GM12878 (cell line): ENCODE data around the gene WFIKKN1. TPM values are rescaled to one million over a fixed set of nuclear protein-coding genes. Genes with fewer than 3 reads are reported as not detected.

ENCODE experiments used
- ATAC-seq: fragments of 200-7000 bp; cut with Tn5 transposase; 3 replicates; pipeline ENCODE4 v1.9.1; 2020; ENCODE audit warnings: mild to moderate bottlenecking, moderate library complexity
- BruUV-seq: library from RNA; stranded (reverse); fragments of 400-500 nt; replicated peaks from 2 replicates; lab custom pipeline; 2021; lab: Mats Ljungman, UMichigan
- CTCF ChIA-PET: fragments of 300-600 bp; sonication (Branson Sonifier 250); formaldehyde crosslinking; extraction: SDS; loops from one replicate; lab custom pipeline; 2021; ENCODE audit warnings: inconsistent platforms; lab: Yijun Ruan, JAX
- POLR2A ChIA-PET: fragments of 350-600 bp; formaldehyde crosslinking; extraction: SDS; loops from one replicate; lab custom pipeline; 2021; ENCODE audit warnings: inconsistent platforms; lab: Charles Lee
- RAD21 ChIA-PET: fragments of 300-600 bp; sonication (Branson Sonifier 250); formaldehyde crosslinking; loops from one replicate; lab custom pipeline; 2023; ENCODE audit warnings: antibody characterized with exemption; ENCODE audit not compliant: unreplicated experiment; lab: Charles Lee
- SMC1A ChIA-PET: fragments of 300-600 bp; sonication (Branson Sonifier 250); formaldehyde crosslinking; loops from one replicate; lab custom pipeline; 2023; ENCODE audit not compliant: unreplicated experiment, uncharacterized antibody; lab: Charles Lee
- DNase-seq: peaks from one replicate; pipeline ENCODE4 v3.0.0-alpha.2; 2011; ENCODE audit warnings: low read depth, low spot score
- FAIRE-seq: peaks from 3 replicates; lab custom pipeline; 2011; peaks lifted over from hg19 to GRCh38; lab: Jason Lieb, UNC
- H2AFZ ChIP-seq: 2 replicates; pipeline ENCODE4 v1.6.0; 2011; ENCODE audit warnings: low read depth, low read length, control low read depth; ENCODE audit not compliant: control insufficient read depth
- H3K27ac ChIP-seq: 2 replicates; pipeline ENCODE4 v1.5.1; 2011; ENCODE audit warnings: control low read depth; ENCODE audit not compliant: control insufficient read depth, insufficient read depth
- H3K27me3 ChIP-seq, 2 experiments: replicated peaks in 1 of 2; 2 replicates each; pipeline versions ENCODE4 v1.6.0 to v1.6.1; 2011; ENCODE audit warnings: low read length in 1 of 2; ENCODE audit not compliant: control insufficient read depth in 2 of 2, insufficient read depth in 2 of 2
- H3K36me3 ChIP-seq, 2 experiments: 2 replicates each; pipeline ENCODE4 v1.5.1; 2011; ENCODE audit warnings: low read length in 1 of 2; ENCODE audit not compliant: control insufficient read depth in 2 of 2, insufficient read depth in 2 of 2
- H3K4me1 ChIP-seq: 2 replicates; pipeline ENCODE4 v1.6.1; 2011; ENCODE audit warnings: mild to moderate bottlenecking, low read length, moderate library complexity, mixed read lengths; ENCODE audit not compliant: control insufficient read depth, insufficient read depth
- H3K4me2 ChIP-seq: 2 replicates; pipeline ENCODE4 v1.6.0; 2011; ENCODE audit warnings: control low read depth; ENCODE audit not compliant: control insufficient read depth, insufficient read depth
- H3K4me3 ChIP-seq: fragments of 200-600 bp; sonication (generic); 2 replicates; pipeline ENCODE4 v1.5.1; 2016
- H3K79me2 ChIP-seq: 2 replicates; pipeline ENCODE4 v1.6.0; 2011; ENCODE audit warnings: low read length; ENCODE audit not compliant: control insufficient read depth, insufficient read depth
- H3K9ac ChIP-seq: 2 replicates; pipeline ENCODE4 v1.8.0; 2011; ENCODE audit warnings: low read length, control low read depth, mixed read lengths; ENCODE audit not compliant: control insufficient read depth, insufficient read depth
- H3K9me3 ChIP-seq: replicated peaks from 3 replicates; pipeline ENCODE4 v1.5.1; 2011; ENCODE audit warnings: mild to moderate bottlenecking, low read length; ENCODE audit not compliant: control insufficient read depth, insufficient read depth
- H4K20me1 ChIP-seq: 2 replicates; pipeline ENCODE4 v1.6.0; 2011; ENCODE audit not compliant: control insufficient read depth, insufficient read depth
- ASH2L ChIP-seq: fragments of 300-600, 200-600 bp; sonication (generic); IDR thresholded peaks from 2 replicates; pipeline ENCODE4 v1.6.1; 2017; ENCODE audit warnings: low read depth, mild to moderate bottlenecking, borderline replicate concordance
- BCL3 ChIP-seq: IDR thresholded peaks from 2 replicates; pipeline ENCODE4 v1.6.1; 2011; ENCODE audit warnings: borderline replicate concordance, low read depth, mild to moderate bottlenecking, moderate library complexity, low read length; ENCODE audit not compliant: insufficient read depth, poor library complexity, severe bottlenecking
- CHD2 ChIP-seq: IDR thresholded peaks from 2 replicates; pipeline ENCODE4 v1.6.1; 2011; ENCODE audit warnings: low read depth, low read length, improper control_type of control experiment, borderline replicate concordance
- CREB1 ChIP-seq: IDR thresholded peaks from 2 replicates; pipeline ENCODE4 v1.6.1; 2012; ENCODE audit warnings: low read depth, mild to moderate bottlenecking, inconsistent platforms
- CREM ChIP-seq: IDR thresholded peaks from 2 replicates; pipeline ENCODE4 v1.6.1; 2014; ENCODE audit warnings: antibody characterized with exemption, low read depth
- DPF2 ChIP-seq: fragments of 450-650 bp; IDR thresholded peaks from 2 replicates; pipeline ENCODE4 v1.6.1; 2017; ENCODE audit warnings: mild to moderate bottlenecking
- EZH2 ChIP-seq: IDR thresholded peaks from 2 replicates; pipeline ENCODE4 v1.6.1; 2012; ENCODE audit warnings: low read depth, mild to moderate bottlenecking, control low read depth, inconsistent platforms, low read length, borderline replicate concordance; ENCODE audit not compliant: control insufficient read depth
- FOS ChIP-seq: IDR thresholded peaks from 3 replicates; pipeline ENCODE4 v1.6.1; 2011; ENCODE audit warnings: borderline replicate concordance; ENCODE audit not compliant: insufficient read length; ENCODE audit errors: extremely low read depth
- GATAD2B ChIP-seq: fragments of 450-650 bp; conservative IDR thresholded peaks from 2 replicates; pipeline ENCODE4 v1.6.1; 2017; ENCODE audit warnings: low read depth, mild to moderate bottlenecking, moderate library complexity
- HDAC6 ChIP-seq: fragments of 200-600 bp; sonication (generic); IDR thresholded peaks from one replicate; pipeline ENCODE4 v1.8.0; 2017; ENCODE audit warnings: antibody characterized with exemption; ENCODE audit not compliant: unreplicated experiment
- LARP7 ChIP-seq: fragments of 450-650 bp; IDR thresholded peaks from 2 replicates; pipeline ENCODE4 v1.6.1; 2017; ENCODE audit warnings: mild to moderate bottlenecking
- MYB ChIP-seq: fragments of 150-350 bp; IDR thresholded peaks from 2 replicates; pipeline ENCODE4 v1.6.1; 2014; ENCODE audit warnings: mild to moderate bottlenecking, low read depth, low read length, borderline replicate concordance
- PML ChIP-seq: IDR thresholded peaks from 2 replicates; pipeline ENCODE4 v1.6.1; 2012; ENCODE audit warnings: low read length, inconsistent platforms
- SIN3A ChIP-seq: IDR thresholded peaks from 2 replicates; pipeline ENCODE4 v1.6.1; 2012; ENCODE audit warnings: low read depth, low read length, improper control_type of control experiment
- SIX5 ChIP-seq: IDR thresholded peaks from 2 replicates; pipeline ENCODE4 v1.6.1; 2011; ENCODE audit warnings: mild to moderate bottlenecking, low read depth, low read length, moderate library complexity; ENCODE audit not compliant: severe bottlenecking
- SMARCA5 ChIP-seq: fragments of 450-650 bp; IDR thresholded peaks from 2 replicates; pipeline ENCODE4 v1.6.1; 2017; ENCODE audit warnings: mild to moderate bottlenecking
- SRF ChIP-seq, 2 experiments: IDR thresholded peaks; 2 replicates each; pipeline ENCODE4 v1.6.1; 2011; ENCODE audit warnings: low read depth in 2 of 2, low read length in 2 of 2, mild to moderate bottlenecking in 1 of 2, moderate library complexity in 1 of 2
- STAT1 ChIP-seq: fragments of 450-650 bp; conservative IDR thresholded peaks from 2 replicates; pipeline ENCODE4 v1.6.1; 2014; ENCODE audit warnings: antibody characterized with exemption, mild to moderate bottlenecking
- SUZ12 ChIP-seq: fragments of 200-600 bp; sonication (generic); IDR thresholded peaks from one replicate; pipeline ENCODE4 v1.6.1; 2018; ENCODE audit warnings: antibody characterized with exemption, mild to moderate bottlenecking; ENCODE audit not compliant: unreplicated experiment
- TARDBP ChIP-seq: IDR thresholded peaks from 2 replicates; pipeline ENCODE4 v1.6.1; 2016; ENCODE audit warnings: borderline replicate concordance
- USF2 ChIP-seq: IDR thresholded peaks from 2 replicates; pipeline ENCODE4 v1.6.1; 2011; ENCODE audit warnings: low read depth, low read length, improper control_type of control experiment, borderline replicate concordance
- WGBS: methylation state at CpG from one replicate; pipeline ENCODE4 v1.1.6; 2016; ENCODE audit warnings: low lambda C conversion rate; ENCODE audit not compliant: insufficient replicate concordance, insufficient coverage; ENCODE audit errors: missing lambda C conversion rate; 5-methylcytosine and 5-hydroxymethylcytosine counted together
- in situ Hi-C: fragments of 300-500 bp; cut with MboI; formaldehyde crosslinking; loops from 9 replicates; pipeline ENCODE4 v1.14.3; 2018; ENCODE audit warnings: mixed read lengths
- intact Hi-C: fragments of 100-400 bp; cut with micrococcal nuclease; formaldehyde crosslinking; loops from one replicate; pipeline ENCODE4 v1.14.2; 2022; ENCODE audit not compliant: unreplicated experiment
- polyA plus RNA-seq, 11 experiments: library from polyadenylated mRNA; depleted of rRNA in 4 of 11; unstranded in 6 of 11; stranded (reverse) in 5 of 11; fragments of >200 nt; fragmentation: Nextera tagmentation in 4 of 11; fragmentation: Illumina TruSeq in 1 of 11; extraction: Ambion mirVana in 4 of 11; extraction: Trizol in 1 of 11; gene quantifications; 1 replicate in 1 of 11; 2 replicates in 10 of 11; pipeline versions ENCODE4 v1.2.1 to v1.2.3, GENCODE V29; 2011 to 2016; ENCODE audit warnings: inconsistent platforms in 2 of 11, missing spikeins in 2 of 11, low read depth in 1 of 11
- total RNA-seq, 4 experiments: library from RNA; depleted of rRNA in 3 of 4; stranded (reverse); fragments of >200 nt in 3 of 4; fragmentation: Illumina TruSeq in 1 of 4; extraction: Trizol in 1 of 4; gene quantifications; 2 replicates each; pipeline versions ENCODE4 v1.2.1 to v1.2.3, GENCODE V29; 2013 to 2021

WFIKKN1 gene
- total and polyA plus RNA-seq, 10 of the 15 experiments (the other 5 are each of a cell fraction or from before 2014, with no cell fraction given) = 0.01 to 0.41 (median 0.05) TPM; not detected in 2

GRCh38 chr16:619476-620100 lies 11.2 kb upstream of the WFIKKN1 start (continued):
- TF ChIP-seq BCL3 (no peak), DPF2 (no peak), CREM (no peak), FOS (no peak)

GRCh38 chr16:620700-621525 lies 9.9 kb upstream of the WFIKKN1 start:
- ChIA-PET POLR2A (no interaction called here), RAD21 (no interaction called here), SMC1A (no interaction called here), CTCF (no interaction called here)
- ATAC-seq (no peak), DNase-seq (no peak), FAIRE-seq (no peak)
- Histone ChIP-seq H2AFZ (no peak overlapping the region), H3K9ac (no peak overlapping the region), H3K27ac (no peak overlapping the region), H3K79me2 (no peaks in the 10 kb centered on the region), H3K27me3 (no peaks in the 10 kb centered on the region), H3K9me3 (no peaks in the 10 kb centered on the region), H3K4me3 (no peak overlapping the region), H3K4me1 (no peaks in the 10 kb centered on the region), H4K20me1 (no peaks in the 10 kb centered on the region; the same call in 1 of the 2 replicates), H3K4me2 (no peak overlapping the region), H3K36me3 (no peaks in the 10 kb centered on the region)
- in situ Hi-C loops = no loop called here
- 89% methylated on average over 26 of the region's 41 CpGs for WGBS
- intact Hi-C loops = no loop called here
- no TSS peak for BruUV-seq
- TF ChIP-seq SUZ12 (no peak), TARDBP (no peak), PML (no peak), EZH2 (no peak), GATAD2B (no peak), CREB1 (no peak), ASH2L (no peak), SIX5 (no peak), USF2 (no peak), CHD2 (no peak), STAT1 (no peak), SRF (IDR thresholded peaks at IDR 0.05; ENCODE audit: low read depth in 2 of 2, low read length in 2 of 2) (no peak), SIN3A (no peak), SMARCA5 (no peak), LARP7 (no peak), MYB (no peak), HDAC6 (no peak)
